Stimulated activated naive CD4-positive, alpha-beta T cell (primary cell): ENCODE data around the gene BCL7C.
"Not testable (repeated sequence)": the region's sequence is repeated elsewhere in the genome, so short reads cannot be mapped to it uniquely, and the experiment has no call there.

Experiments used
- DNase-seq, 6 experiments: peaks; one replicate each; lab custom pipeline; 2025; lab: John Stamatoyannopoulos, UW

BCL7C gene

GRCh38 chr16:30895627-30896260 lies 1.9 kb upstream of the BCL7C start:
- peak in 2 of 6 experiments; percentile 13 to 14 for DNase-seq

DNA sequence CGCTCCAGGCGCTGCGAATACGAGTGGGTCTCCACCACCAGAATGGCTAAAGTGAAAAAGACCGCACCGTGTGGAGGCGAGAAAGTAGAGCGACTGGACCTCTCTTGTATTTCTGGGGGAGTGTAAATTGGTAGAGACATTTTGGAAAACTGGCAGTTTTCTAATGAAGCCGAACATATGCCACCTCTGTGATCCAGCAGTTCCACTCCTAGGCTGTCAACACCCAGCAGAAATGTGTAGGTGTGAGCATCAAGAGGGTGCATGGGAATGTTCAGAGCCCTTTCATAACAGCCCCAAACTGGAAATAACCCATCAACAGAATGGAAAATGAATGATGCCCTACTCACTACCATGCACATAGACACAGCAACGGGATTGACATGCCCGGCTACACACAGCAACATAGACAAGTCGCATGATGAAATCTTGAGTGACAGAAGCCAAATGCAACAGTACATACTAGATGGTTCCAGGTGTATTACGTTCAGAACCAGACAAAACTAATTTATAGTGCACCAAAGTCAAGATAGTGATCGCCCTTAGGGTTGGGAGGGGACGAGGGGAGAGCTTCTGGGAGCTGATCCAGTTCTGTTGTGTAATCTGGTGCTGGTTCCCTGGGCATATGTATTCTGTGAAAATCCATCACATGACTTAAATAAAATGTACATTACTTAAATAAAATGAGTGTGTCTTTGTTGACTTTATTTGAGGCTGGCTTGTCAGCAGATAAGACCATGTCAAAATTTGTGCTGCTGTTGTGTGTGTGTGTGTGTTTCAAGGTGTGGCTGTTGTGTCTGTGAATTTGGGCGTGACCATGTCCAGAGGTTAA lies 877 bp upstream of the BCL7C start:
- peak in 1 of 6 experiments; percentile 8 for DNase-seq

DNA sequence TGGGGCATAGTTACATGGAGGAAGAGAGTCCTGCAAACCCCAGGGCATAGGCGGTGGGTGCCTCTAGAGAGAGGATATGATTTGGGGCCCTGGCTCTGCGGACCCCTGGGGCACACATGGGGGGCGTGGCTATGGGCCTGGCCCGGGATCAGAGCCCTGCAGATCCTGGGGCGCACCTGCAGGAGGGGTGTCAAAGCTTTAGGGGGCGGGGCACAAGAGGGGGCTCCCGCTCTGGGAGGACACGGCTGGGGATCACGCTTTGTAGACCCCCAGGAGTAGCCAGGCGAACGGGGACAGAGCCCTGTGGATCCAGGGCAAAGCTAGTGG lies 497 bp downstream of the BCL7C start:
- DNase-seq: peak in 3 of 6 experiments; percentile 9 to 38 (median 35)

DNA sequence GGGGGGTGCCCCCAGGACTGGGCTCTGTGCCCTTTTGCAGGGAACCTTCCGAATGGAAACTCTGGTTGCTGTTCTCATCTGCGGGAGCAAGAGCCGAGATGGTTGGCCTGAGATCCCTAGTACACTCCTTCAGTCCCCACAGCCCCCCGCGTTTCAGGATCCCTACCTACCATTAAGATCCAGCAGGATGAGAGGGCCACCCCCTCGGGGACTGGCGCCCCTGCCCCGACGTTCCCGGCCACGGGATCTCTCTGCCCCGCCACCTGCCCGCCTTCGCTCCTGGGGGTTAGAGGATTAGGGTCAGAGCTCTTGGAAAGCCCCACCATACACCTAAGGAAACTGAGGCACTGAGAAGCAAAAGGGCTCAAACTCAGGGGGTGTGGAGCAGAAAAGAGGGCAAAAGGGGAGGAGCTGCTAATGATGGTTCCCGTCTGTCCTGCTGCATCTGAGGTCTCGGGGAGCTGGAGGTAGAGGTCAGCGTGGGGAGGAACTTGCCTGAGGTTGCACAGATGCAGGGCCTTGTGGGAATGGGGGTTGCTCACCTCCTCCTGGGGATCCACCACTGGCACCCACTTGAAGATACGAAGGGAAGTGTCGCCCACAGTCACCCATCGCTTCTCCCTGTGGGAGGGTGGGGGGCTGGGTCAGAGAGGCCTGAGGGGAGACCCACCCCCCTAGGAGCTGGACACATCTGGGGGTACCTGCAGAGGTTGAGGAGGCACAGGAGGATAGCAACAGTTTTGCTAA lies 1.0 kb downstream of the BCL7C start:
- DNase-seq: peak in 1 of 6 experiments; percentile 35

DNA sequence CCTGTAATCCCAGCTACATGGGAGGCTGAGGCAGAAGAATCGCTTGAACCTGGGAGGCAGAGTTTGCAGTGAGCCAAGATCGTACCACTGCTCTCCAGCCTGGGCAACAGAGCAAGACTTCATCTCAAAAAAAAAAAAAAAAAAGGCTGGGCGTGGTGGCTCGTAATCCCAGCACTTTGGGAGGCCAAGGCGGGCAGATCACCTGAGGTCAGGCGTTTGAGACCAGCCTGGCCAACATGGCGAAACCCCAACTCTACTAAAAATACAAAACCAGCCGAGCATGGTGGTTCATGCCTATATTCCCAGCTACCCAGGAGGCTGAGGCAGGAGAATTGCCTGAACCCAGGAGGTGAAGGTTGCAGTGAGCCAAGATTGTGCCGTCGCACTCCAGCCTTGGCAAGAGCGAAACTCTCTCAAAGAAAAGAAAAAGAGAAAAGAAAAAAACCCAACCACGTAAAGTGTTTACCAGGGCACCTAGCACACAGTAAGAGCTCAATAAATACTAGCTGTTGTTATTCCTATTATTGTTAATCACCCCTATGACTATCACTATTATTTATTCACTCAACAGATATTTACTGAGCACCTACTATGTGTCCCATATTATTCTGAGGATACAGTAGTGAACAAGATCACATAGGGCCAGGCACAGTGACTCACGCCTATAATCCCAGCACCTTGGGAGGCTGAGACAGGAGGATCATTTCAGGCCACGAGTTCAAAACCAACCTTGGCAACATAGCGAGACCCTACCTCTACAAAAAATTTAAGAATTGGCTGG lies 2.6 kb downstream of the BCL7C start:
- DNase-seq: not testable (repeated sequence)

DNA sequence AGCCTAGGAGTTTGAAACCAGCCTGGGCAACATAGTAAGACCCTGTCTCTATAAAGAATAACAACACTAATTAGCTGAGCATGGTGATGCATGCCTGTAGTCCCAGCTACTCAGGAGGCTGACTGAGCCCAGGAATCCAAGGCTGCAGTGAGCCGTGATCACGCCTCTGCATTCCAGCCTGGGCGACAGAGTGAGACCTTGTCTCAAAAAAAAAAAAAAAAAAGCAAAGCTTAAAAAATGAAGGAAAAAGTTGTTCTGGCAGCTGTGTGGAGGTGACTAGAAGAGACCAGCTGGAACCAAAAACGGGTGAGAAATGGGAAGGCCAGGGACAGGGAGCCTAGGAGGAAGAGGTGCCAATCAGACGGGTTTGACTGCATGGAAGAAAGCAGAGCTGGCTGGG lies 4.2 kb downstream of the BCL7C start:
- DNase-seq: no peak

DNA sequence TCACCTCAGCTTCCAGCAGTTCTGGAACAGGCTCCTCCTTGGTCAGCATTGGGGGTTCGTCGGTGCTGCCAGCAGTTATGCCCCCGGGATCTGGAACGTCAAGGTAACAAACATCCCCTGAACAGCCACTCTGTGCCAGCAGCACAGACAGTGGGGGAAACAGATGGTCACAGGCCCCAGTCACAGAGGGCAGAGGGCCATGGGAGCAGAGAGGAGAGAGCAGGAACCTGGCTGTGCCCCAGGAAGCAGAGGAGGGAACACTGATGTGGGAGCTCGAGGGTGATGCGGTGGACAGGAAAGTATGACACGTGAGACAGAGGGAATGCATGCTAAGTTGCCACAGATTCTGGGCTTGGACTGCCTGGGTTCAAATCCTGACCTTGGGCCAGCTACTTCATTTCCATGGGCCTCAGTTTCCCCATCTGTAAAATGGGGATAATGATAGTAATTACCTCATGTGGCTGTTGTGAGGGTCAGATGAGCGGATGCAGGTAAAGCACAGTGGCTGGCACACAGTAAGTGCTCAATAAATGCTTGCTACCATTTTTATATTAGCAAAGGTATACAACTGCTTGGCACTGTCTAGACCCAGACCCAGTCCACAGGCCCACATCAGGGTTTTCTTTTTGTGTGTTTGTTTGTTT lies 4.9 kb downstream of the BCL7C start:
- no peak for DNase-seq

DNA sequence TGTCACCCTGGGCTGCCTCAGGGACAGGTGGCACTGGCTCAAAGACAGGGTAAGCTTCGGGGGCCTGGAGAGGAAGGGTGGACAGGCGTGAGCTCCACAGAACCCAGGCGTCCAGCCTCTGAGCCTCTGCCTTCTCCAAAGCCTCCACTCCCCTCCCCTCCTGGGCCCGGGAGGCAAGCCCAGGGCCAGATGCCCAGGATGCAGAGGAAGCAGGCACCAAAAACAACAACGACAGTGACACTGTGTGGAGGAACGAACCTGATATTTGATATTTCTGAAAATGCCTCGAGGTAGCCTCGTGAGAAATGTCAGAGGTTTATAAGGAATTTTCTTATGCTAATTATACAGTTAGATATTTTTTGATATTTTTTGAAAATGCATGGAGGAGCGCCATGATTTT lies 6.0 kb downstream of the BCL7C start:
- no peak for DNase-seq

GRCh38 chr16:30886145-30886544 lies 7.7 kb downstream of the BCL7C start:
- no peak for DNase-seq

- no peak for DNase-seq
Observed at GRCh38 chr16:30885196-30885595, 8.7 kb downstream of the BCL7C start.

DNA sequence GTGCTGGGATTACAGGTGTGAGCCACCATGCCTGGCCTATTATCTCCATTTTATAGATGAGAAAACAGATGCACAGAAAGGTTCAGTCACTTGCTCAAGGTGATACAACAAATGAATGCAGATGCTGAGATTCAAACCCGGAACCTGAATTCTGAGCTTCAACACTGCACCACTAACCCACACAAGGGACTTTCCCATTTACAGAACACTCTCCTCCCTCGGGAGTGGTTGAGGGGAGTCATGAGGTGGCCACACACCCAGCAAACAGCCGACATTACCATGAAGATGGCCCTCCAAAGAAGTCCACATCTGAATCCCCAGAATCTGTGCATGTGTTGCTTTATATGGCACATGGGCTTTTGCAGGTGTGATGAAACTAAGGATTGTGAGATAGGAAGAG lies 9.1 kb downstream of the BCL7C start:
- DNase-seq: no peak

DNA sequence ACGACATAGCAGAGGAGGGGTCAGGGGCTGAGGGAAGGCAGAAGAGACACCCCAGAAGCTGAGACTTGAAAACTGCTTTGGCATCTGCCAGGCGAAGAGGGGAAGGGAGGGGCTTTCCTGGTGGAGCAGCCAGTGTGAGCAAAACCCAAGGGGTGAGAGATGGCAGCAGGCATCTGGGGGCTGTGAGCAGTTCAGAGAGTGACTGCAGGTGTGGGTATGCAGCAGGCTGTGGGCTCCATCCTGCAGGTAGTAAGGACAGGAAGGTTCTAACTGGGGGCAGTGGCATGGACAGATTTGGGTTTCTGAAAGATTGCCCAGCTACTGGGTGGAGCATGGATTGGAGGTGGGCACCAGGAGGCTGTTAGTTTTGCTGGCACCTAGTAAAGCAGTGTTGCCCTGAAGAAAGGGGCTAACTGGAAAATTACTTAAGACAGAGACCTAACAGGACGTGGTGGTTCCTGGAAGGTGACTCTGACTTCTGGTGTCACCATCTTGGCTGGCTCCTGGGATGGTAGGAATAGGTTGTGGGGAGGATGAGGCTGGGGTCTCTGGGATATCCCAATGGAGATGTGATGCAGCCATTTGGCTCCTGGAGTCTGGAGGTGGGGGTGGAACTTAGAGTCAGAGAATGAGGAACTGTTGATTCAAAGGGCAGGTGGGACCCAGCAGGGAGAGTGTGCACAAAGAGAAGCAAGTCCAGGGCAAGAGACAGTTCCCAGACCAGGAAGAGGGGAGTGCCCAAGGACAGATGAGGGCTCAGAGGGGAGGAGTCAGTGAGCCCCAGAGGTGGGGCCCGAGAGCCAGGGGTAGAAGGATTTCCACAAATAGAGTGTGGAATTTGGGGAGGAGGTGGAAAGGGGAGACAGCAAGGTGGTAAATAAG lies 11.2 kb downstream of the BCL7C start:
- no peak for DNase-seq

GRCh38 chr16:30876867-30877266 lies 17.0 kb downstream of the BCL7C start:
- no peak for DNase-seq

- peak in 3 of 6 experiments; percentile 16 to 64 (median 58) for DNase-seq
Observed at GRCh38 chr16:30875871-30876801, 17.7 kb downstream of the BCL7C start.

DNA sequence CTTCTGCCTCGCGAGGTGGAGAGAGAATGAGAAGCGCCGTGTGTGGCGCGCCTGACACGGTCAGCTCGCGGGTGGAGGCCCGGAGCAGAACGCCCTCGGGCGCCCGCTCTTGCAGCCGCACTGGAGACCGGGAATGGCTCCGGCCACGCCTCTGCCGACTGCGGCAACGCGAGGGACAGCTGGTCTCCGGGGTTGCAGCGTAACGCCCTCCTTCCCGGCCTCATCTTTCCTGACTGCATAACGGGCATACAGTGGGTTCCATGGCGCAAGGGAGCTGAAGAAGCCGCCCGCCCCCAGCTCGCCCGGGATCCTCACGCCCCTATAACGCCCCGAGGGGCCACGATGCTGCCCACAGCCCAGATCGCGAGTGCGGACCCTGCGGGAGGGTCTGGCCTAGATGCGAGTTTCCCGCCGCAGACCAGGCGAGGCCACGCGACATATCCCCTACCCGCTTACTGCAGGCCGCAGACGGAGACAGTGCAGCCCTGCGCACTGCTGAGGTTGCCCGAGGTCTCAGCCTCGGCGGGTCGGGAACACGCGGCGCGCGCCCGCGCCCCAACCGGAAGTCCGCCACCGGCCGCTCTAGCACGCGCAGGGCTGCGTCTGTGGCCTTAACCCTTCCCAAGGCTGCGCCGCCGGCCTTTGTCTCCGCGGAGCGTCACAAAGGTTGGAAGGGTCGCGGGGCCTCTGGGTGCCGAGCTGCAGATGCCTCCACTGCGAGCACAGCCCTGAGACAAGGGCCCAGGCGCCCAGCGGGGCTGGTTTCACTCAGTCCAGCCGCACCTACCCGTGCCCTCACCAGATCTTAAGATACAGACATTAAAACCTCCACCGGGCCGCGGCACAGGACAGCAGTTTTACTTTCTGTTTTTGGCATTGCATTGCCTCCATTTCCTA lies 18.8 kb downstream of the BCL7C start:
- DNase-seq: peak; percentile 73 to 87 (median 78)

- no peak for DNase-seq
Observed at GRCh38 chr16:30874244-30874820, 19.5 kb downstream of the BCL7C start.

GRCh38 chr16:30870904-30871303 lies 23.0 kb downstream of the BCL7C start:
- no peak for DNase-seq

- DNase-seq: no peak
Observed at GRCh38 chr16:30867747-30868146, 26.1 kb downstream of the BCL7C start.
